ENCODE data around the gene RPS10.

The RPS10 gene

DNA sequence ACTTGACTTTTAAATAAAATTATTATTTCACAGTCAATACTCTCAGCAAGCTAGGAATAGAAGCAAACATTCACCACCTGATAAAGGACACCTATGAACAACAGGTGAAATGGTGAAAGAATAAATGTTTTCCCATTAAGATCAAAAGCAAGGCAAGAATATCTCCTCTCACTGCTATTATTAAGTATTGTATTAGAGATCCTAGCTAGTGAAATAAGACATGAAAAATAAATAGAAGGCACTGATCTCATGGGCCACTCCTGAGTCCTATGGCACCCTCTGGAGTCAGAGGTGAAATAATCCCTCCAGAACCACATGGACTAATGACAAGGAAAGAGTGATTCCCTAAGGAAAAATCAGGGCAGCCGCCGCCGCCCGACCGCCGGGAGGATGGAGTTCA, 29.4 kb downstream of the RPS10 start:
- H3K27me3 ChIP-seq: no peaks in the 10 kb centered on the region
- TF ChIP-seq, protein P1, sequence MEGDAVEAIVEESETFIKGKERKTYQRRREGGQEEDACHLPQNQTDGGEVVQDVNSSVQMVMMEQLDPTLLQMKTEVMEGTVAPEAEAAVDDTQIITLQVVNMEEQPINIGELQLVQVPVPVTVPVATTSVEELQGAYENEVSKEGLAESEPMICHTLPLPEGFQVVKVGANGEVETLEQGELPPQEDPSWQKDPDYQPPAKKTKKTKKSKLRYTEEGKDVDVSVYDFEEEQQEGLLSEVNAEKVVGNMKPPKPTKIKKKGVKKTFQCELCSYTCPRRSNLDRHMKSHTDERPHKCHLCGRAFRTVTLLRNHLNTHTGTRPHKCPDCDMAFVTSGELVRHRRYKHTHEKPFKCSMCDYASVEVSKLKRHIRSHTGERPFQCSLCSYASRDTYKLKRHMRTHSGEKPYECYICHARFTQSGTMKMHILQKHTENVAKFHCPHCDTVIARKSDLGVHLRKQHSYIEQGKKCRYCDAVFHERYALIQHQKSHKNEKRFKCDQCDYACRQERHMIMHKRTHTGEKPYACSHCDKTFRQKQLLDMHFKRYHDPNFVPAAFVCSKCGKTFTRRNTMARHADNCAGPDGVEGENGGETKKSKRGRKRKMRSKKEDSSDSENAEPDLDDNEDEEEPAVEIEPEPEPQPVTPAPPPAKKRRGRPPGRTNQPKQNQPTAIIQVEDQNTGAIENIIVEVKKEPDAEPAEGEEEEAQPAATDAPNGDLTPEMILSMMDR (IDR thresholded peaks at IDR 0.05): no peak
- no peaks in the 10 kb centered on the region for H3K9me3 ChIP-seq
- H3K4me3 ChIP-seq (ENCODE audit: low read depth in 1 of 2, low read length in 1 of 2): no peak overlapping the region
- no peak overlapping the region for H3K27ac ChIP-seq
- H3K4me1 ChIP-seq (ENCODE audit: control insufficient read depth in 1 of 2, insufficient read depth in 1 of 2, low read depth in 1 of 2, low read length in 1 of 2): peaks cover 19% of the 10 kb centered on the region in 2 experiments
- H3K36me3 ChIP-seq: no peaks in the 10 kb centered on the region

DNA sequence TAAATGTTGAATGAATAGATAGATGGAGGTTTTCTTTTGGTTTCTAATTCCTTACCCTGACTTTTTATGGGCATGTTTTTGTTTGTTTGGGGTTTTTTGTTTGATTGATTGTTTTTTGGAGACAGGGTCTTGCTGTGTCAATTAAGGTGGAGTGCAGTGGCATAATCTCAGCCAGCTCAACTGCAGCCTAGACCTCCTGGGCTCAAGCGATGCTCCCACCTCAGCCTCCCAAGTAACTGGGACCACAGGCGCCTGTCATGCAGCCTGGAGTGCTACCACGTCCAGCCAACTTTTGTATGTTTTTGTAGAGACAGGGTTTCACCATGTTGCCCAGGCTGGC, 31.9 kb downstream of the RPS10 start:
- H3K36me3 ChIP-seq: no peaks in the 10 kb centered on the region
- peak overlapping the region in 1 of 2 experiments; percentile 96 for H3K4me3 ChIP-seq (ENCODE audit: low read depth in 1 of 2, low read length in 1 of 2)
- peak overlapping the region; percentile 99 for H3K27ac ChIP-seq
- peaks cover 34 to 35% of the 10 kb centered on the region in 2 experiments for H3K4me1 ChIP-seq (ENCODE audit: control insufficient read depth in 1 of 2, insufficient read depth in 1 of 2, low read depth in 1 of 2, low read length in 1 of 2)
- H3K27me3 ChIP-seq: no peaks in the 10 kb centered on the region
- TF ChIP-seq, protein P1 (IDR thresholded peaks at IDR 0.05): no peak
- H3K9me3 ChIP-seq: no peaks in the 10 kb centered on the region

DNA sequence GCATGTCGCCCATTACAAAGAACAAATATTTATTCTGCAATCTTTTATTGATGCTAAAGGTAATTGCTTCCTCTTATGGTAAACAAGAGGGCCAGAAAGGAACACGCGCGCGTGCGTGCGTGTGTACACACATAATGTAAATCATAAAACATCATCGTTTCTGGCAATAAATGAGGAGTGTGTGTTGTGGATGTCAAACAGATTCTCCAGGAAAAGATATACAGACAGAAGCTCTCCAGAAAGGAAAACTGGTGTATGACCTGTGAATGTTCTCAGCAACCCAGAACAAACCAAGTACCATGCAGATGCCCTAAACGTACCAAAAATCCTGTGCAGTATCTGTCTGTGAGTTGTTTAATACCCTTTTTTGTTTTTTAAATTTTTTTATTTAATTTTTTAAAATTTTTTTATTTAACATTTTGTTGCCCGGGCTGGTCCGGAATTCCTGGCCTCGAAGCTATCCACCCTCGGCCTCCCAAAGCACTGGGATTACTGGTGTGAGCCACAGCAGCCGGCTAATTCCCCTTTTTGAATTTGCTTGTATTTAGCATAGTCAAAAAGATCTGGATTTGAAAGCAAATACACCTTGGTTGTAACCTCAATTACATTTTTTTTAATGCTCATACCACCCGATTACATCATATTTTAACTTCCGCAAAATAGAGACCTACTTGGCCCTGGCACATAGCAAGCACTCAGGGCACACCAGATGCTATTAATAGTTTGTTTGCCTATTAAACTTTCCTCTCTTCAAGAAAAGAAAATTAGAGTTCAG, 32.5 kb downstream of the RPS10 start:
- TF ChIP-seq, protein P1 (IDR thresholded peaks at IDR 0.05): peak; percentile 9
- Histone ChIP-seq H3K4me3 (ENCODE audit: low read depth in 1 of 2, low read length in 1 of 2) (peak overlapping the region; percentile 93 to 96), H3K4me1 (ENCODE audit: control insufficient read depth in 1 of 2, insufficient read depth in 1 of 2, low read depth in 1 of 2, low read length in 1 of 2) (peaks cover 35 to 37% of the 10 kb centered on the region in 2 experiments), H3K27ac (peak overlapping the region; percentile 99), H3K36me3 (no peaks in the 10 kb centered on the region), H3K9me3 (no peaks in the 10 kb centered on the region), H3K27me3 (no peaks in the 10 kb centered on the region)

DNA sequence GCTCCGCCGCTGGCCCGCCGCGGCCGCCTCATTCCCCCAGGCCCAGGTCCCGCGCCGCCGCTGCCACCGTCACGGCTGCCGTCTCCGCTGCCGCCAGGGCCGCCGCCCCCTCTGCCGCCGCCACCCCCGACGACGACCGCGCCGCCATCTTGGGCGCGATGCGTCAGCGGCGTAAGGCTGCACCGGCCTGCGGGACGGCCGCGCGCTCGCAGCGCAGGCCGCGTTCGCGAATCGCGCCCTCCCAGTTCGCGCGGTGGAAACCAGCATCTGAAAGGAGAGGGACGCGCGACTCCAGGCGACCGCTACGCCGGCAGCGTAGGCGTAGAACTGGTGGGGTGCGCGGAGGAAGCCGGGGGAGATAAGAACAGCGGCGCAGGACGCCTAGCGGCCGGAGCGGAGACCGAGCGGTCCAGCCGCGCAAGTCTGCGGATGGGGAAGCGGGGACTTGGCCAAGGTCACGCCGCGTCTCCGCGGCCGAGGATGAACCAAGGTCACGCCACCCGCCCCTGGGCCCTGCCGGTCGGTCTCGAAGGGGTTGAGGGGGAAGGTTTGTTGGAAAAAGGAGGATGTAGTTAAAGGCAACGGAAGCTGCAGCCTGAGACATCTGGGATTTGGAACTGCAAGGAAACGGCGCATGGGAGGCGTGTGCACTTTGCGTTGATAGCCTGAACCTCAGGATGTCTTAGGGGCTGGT, 33.2 kb downstream of the RPS10 start, which contains the start of gene NUDT3:
Gene NUDT3, minus strand, starts transcription at position 173 of the 694 bp plus-strand sequence. CDS start 307 bp downstream, outside the sequence.
- peak within 1 kb of the TSS; percentile 93 to 96 for H3K4me3 ChIP-seq (ENCODE audit: low read depth in 1 of 2, low read length in 1 of 2)
- peak within 1 kb of the TSS; percentile 99 for H3K27ac ChIP-seq
- H3K4me1 ChIP-seq (ENCODE audit: control insufficient read depth in 1 of 2, insufficient read depth in 1 of 2, low read depth in 1 of 2, low read length in 1 of 2): peaks cover 35 to 40% of the 10 kb centered on the region in 2 experiments
- no peaks in the 10 kb centered on the region for H3K27me3 ChIP-seq
- H3K9me3 ChIP-seq: no peaks in the 10 kb centered on the region
- TF ChIP-seq, protein P1 (IDR thresholded peaks at IDR 0.05): peak; percentile 94
- H3K36me3 ChIP-seq: no peaks in the 10 kb centered on the region

DNA sequence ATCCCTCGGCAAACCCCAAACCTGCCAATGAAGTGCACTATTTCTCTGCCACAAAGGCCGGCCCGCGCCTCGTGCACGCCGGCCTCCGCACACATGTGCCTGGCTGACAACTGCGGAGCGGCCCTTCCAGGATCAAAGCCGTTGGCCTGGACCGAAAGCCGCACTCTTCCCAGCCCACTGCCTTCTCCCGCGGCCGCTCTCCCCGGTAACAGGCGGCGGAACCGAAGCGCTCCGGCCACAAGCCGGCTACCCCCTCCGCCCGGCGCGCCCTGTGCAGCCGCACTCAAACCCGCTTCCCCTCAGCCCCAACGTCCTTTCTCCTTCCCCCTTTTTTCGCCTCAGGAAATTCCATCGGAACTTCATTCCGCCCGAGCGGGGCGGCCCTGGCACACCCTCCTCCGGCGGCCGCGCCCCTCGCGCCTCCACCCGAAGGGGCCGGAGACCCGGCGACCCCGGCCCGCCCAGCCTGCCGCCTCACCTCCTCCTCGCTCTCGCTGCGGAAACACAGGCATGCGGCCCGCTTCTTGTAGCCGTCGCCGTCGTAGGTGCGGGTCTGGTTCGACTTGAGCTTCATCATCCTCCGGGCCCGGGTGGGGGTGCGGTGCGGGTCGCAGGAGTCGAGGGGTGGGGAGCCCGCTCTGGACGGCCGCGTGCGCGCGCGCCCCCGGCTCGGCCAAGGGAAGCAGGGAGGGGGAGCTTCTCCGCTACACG, 33.9 kb downstream of the RPS10 start:
- H3K36me3 ChIP-seq: no peaks in the 10 kb centered on the region
- TF ChIP-seq, protein P1 (IDR thresholded peaks at IDR 0.05): no peak
- H3K9me3 ChIP-seq: no peaks in the 10 kb centered on the region
- H3K27me3 ChIP-seq: no peaks in the 10 kb centered on the region
- peaks cover 35 to 40% of the 10 kb centered on the region in 2 experiments for H3K4me1 ChIP-seq (ENCODE audit: control insufficient read depth in 1 of 2, insufficient read depth in 1 of 2, low read depth in 1 of 2, low read length in 1 of 2)
- H3K4me3 ChIP-seq (ENCODE audit: low read depth in 1 of 2, low read length in 1 of 2): peak overlapping the region; percentile 93 to 96
- H3K27ac ChIP-seq: peak overlapping the region; percentile 99

All from neutrophil (primary cell).